Pancreas (tissue), 10 donors: Measurements from ENCODE around the gene KCNN2. TPM values are rescaled to one million over a fixed set of nuclear protein-coding genes. Genes with fewer than 3 reads are reported as not detected.

Experiments
- ATAC-seq, 4 donors: fragments of 200-7000 bp; cut with Tn5 transposase; one replicate each; pipeline versions ENCODE4 v1.8.0 to v1.9.1; 2020; ENCODE audit warnings: mild to moderate bottlenecking in 4 of 4, moderate library complexity in 4 of 4
- DNase-seq, 6 donors: peaks; one replicate each; pipeline ENCODE4 v3.0.0-alpha.2; 2020
- FAIRE-seq: peaks from 2 replicates; lab custom pipeline; 2012; peaks lifted over from hg19 to GRCh38; lab: Jason Lieb, UNC
- H3K27ac ChIP-seq, 4 donors: fragments of 200-600 bp; sonication (generic); 1 replicate in 3 of 4; 2 replicates in 1 of 4; pipeline versions ENCODE4 v1.5.0 to v1.8.0; 2020
- H3K27me3 ChIP-seq, 4 donors: fragments of 200-600 bp; one replicate each; pipeline ENCODE4 v1.8.0; 2021
- H3K36me3 ChIP-seq, 3 donors: fragments of 200-600 bp; sonication (generic) in 1 of 3; one replicate each; pipeline versions ENCODE4 v1.5.0 to v1.8.0; 2020 to 2021
- H3K4me1 ChIP-seq, 3 donors: fragments of 200-600 bp; one replicate each; pipeline ENCODE4 v1.8.0; 2021
- H3K4me3 ChIP-seq, 4 donors: fragments of 200-600 bp; sonication (generic) in 2 of 4; one replicate each; pipeline versions ENCODE4 v1.5.0 to v1.8.0; 2020 to 2021
- H3K9me3 ChIP-seq, 4 donors: fragments of 200-600 bp; one replicate each; pipeline ENCODE4 v1.8.0; 2021
- WGBS, 2 donors: extraction: QIAGEN DNeasy Blood & Tissue Kit; methylation state at CpG; one replicate each; pipeline ENCODE4 v1.1.7; 2013; 5-methylcytosine and 5-hydroxymethylcytosine counted together
- intact Hi-C, 3 donors: fragments of 100-400 bp; cut with DNase I; formaldehyde crosslinking; loops; one replicate each; pipeline versions ENCODE4 v1.11.1 to v1.14.2; 2022
- polyA plus RNA-seq, 2 donors: library from polyadenylated mRNA; stranded (reverse); fragments of 200-250 nt; gene quantifications; one replicate each; pipeline ENCODE4 v1.2.3, GENCODE V29; 2013
- total RNA-seq, 6 donors: library from RNA; stranded (reverse); fragmentation: NEBNext Ultra II Directional in 4 of 6; extraction: Animal tissue kit (Norgen Biotek cat#: 25700) in 4 of 6; gene quantifications; one replicate each; pipeline versions ENCODE4 v1.2.1 to v1.2.4, GENCODE V29; 2021 to 2023
- TF ChIP-seq, protein P1 (sequence below), 4 donors: fragments of 200-600 bp; sonication (generic) in 3 of 4; IDR thresholded peaks; one replicate each; pipeline versions ENCODE4 v1.5.0 to v1.8.0; 2021; ENCODE audit warnings: antibody characterized with exemption in 4 of 4
- donor health status: healthy with polysubstance abuse.
- donor health status: DM: no; HTN: no; CAD: no; lungs with moderate emphysema.
- donor health status: DM: no; HTN: no; CAD: no.
- donor health status: control.
- donor health status: control.
- donor health status: Bipolar disorder and iron deficiency.
- donor health status: DM: yes; HTN: yes; CAD: no.
- donor health status: DM: no; HTN: no; CAD: no.
- donor health status: DM: no; HTN: no; CAD: no.
- donor health status: DM: yes; HTN: yes; CAD: no.

The KCNN2 gene
- total and polyA plus RNA-seq, 8 donors, result 1.1 to 3.4 (median 2.6) TPM

DNA sequence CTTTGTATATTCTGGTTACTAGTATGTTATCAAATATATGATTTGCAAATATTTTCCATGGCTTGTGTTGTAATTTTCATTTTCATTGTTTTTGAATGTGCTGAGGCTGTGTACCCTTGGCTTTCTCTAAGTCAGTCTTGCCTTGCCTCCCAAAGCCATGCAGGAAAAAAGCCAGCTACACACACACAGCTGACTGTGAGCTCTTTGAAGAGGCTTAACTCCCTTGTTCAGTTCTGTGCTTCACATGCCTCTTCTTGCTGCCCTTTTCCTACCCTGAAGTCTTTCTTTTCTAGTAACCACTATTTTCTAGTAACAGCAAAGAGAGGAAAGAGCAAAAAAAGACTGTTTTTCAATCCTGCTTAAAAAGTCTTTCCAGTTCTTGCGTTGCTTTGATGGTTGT is 53.9 kb downstream of the KCNN2 start:
- Histone ChIP-seq H3K4me3 (no peak overlapping the region), H3K4me1 (no peaks in the 10 kb centered on the region), H3K36me3 (no peaks in the 10 kb centered on the region), H3K27ac (no peak overlapping the region), H3K27me3 (no peaks in the 10 kb centered on the region), H3K9me3 (no peaks in the 10 kb centered on the region)
- 83 to 91% methylated on average over 1 of the region's 1 CpG for WGBS, 2 donors
- DNase-seq, result no peak
- intact Hi-C loops, result no loop called here
- TF ChIP-seq, protein P1, sequence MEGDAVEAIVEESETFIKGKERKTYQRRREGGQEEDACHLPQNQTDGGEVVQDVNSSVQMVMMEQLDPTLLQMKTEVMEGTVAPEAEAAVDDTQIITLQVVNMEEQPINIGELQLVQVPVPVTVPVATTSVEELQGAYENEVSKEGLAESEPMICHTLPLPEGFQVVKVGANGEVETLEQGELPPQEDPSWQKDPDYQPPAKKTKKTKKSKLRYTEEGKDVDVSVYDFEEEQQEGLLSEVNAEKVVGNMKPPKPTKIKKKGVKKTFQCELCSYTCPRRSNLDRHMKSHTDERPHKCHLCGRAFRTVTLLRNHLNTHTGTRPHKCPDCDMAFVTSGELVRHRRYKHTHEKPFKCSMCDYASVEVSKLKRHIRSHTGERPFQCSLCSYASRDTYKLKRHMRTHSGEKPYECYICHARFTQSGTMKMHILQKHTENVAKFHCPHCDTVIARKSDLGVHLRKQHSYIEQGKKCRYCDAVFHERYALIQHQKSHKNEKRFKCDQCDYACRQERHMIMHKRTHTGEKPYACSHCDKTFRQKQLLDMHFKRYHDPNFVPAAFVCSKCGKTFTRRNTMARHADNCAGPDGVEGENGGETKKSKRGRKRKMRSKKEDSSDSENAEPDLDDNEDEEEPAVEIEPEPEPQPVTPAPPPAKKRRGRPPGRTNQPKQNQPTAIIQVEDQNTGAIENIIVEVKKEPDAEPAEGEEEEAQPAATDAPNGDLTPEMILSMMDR (IDR thresholded peaks at IDR 0.05), result no peak
- no peak for FAIRE-seq
- ATAC-seq, result no peak

DNA sequence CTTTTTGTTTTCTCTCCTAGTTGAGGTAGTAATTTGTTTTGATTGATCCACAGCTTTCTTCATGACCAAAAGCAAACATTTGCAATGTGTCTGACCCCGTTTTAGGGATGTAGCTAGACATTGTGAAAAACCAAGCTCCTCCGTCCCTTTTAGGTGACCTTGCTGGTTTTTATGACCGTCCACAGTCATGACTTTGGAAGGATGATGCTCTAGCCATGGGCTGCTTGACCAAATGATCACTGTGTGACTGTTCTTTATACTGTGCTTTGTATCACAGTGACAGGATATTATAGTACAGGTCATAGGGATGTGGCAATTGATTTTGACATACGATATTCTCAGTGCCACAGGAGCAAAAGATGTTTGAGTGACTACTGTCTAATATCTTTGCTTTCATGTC is 54.4 kb downstream of the KCNN2 start:
- no peaks in the 10 kb centered on the region for H3K36me3 ChIP-seq
- ATAC-seq, result no peak
- 71 to 72% methylated on average over 4 of the region's 4 CpGs for WGBS, 2 donors

DNA sequence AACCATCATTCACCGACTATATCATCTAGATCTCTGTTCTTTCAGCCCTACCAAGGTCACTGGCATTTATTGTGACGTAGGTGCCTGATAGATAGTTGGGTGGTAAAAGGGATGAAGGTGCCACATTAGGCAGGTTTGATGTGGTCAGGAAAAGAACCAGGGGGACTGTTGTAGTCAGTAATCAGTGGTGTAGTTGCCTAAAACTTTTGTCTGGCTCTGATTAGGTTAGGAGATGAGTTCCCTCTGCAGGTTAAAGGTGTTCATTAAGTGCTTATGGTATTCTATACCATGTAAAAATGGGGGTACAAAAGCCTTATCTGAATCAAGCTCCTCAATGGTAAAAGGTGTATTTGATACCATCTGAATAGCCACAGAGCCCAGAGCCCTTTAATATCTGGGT is 55.6 kb downstream of the KCNN2 start:
- Histone ChIP-seq H3K27me3 (no peaks in the 10 kb centered on the region), H3K27ac (no peak overlapping the region), H3K4me1 (no peaks in the 10 kb centered on the region), H3K4me3 (no peak overlapping the region), H3K36me3 (no peaks in the 10 kb centered on the region), H3K9me3 (no peaks in the 10 kb centered on the region)
- TF ChIP-seq, protein P1 (IDR thresholded peaks at IDR 0.05), result no peak
- DNase-seq, result no peak
- WGBS, 2 donors, result 52% methylated on average over 2 of the region's 2 CpGs
- intact Hi-C loops, result no loop called here
- ATAC-seq, result no peak
- no peak for FAIRE-seq

More for the DNA sequence above, 54.4 kb downstream of the KCNN2 start:
- FAIRE-seq (no peak), DNase-seq (no peak)
- H3K9me3 ChIP-seq, result no peaks in the 10 kb centered on the region
- no peaks in the 10 kb centered on the region for H3K27me3 ChIP-seq
- TF ChIP-seq, protein P1 (IDR thresholded peaks at IDR 0.05), result no peak
- intact Hi-C loops, result no loop called here
- H3K4me3 ChIP-seq, result no peak overlapping the region
- H3K27ac ChIP-seq, result no peak overlapping the region
- H3K4me1 ChIP-seq, result no peaks in the 10 kb centered on the region

DNA sequence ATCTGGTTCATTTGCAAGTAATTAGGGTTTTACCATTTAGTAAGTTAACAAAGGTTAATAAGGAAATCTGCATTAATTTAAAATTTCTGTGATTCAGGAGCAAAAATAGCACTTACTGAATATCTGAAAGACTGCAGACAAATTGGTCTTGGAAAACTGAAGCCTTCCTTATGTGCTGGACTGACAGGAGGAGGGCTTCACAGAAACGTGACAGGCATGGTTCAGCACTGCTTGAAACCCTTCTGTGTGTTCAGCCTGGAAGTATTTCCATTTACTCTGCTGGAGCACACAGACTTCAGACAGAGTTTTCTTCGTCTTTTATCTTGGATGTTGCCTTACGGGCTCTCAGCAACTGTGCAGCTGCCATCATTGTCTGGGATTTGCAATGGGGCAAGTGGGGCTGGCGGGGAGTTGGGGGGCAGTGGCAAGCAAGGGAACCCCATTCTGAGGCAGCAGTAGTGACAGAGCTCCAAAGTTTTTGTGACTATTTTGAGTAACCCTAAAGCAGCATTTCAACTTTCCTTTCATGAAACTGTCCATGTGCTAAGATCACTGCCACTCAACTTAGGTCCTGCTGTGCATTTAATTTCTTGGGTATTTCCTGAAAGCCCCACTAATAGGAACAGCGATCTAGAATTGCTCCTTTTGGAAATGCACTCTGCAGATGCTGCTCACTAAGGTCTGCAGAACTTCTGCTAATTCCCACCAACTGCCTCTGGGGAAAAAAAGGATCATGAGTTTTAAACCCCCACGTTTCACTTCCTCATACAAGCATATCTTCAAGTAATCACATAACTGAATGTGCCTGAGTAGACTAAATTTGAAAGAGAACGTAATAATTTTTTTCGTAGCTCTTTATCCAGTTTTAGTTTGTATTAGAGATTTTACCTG is 56.6 kb downstream of the KCNN2 start:
- Histone ChIP-seq H3K36me3 (no peaks in the 10 kb centered on the region), H3K4me3 (no peak overlapping the region), H3K27ac (no peak overlapping the region), H3K4me1 (no peaks in the 10 kb centered on the region), H3K27me3 (no peaks in the 10 kb centered on the region), H3K9me3 (no peaks in the 10 kb centered on the region)
- TF ChIP-seq, protein P1 (IDR thresholded peaks at IDR 0.05), result no peak
- intact Hi-C loops, result no loop called here
- ATAC-seq, result peak in 1 of 4 donors; percentile 22
- 71 to 75% methylated on average over 8 of the region's 8 CpGs for WGBS, 2 donors
- no peak for FAIRE-seq
- no peak for DNase-seq

DNA sequence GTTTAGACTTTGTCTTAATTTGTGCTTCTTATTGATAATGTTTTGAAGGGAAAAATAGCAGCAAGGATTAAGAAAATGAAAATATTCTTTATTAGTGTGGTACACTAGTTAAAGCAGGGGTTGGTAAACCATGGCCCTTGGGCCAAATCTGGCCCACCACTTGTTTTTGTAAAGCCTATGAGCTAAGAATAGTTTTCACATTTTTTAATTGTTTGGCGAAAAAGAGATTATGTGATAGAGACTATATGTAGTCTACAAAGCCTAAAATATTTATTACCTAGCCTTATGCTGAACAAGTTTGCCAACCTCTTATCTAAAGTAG is 57.2 kb downstream of the KCNN2 start:
- H3K4me1 ChIP-seq, result no peaks in the 10 kb centered on the region
- no peaks in the 10 kb centered on the region for H3K27me3 ChIP-seq
- intact Hi-C loops, result no loop called here
- no peaks in the 10 kb centered on the region for H3K9me3 ChIP-seq
- H3K4me3 ChIP-seq, result no peak overlapping the region
- H3K36me3 ChIP-seq, result no peaks in the 10 kb centered on the region
- DNase-seq, result no peak
- WGBS, 2 donors, result 97% methylated on average over 1 of the region's 1 CpG
- TF ChIP-seq, protein P1 (IDR thresholded peaks at IDR 0.05), result no peak
- no peak for FAIRE-seq
- ATAC-seq, result no peak
- H3K27ac ChIP-seq, result no peak overlapping the region
